BJ (cell line): Measurements from ENCODE around the gene PIP5K1C. TPM values are rescaled to one million over a fixed set of nuclear protein-coding genes. Genes with fewer than 3 reads are reported as not detected.

Experiments
- CTCF ChIA-PET: fragments of 350-600 bp; formaldehyde crosslinking; extraction: SDS; loops from one replicate; lab custom pipeline; 2021; ENCODE audit warnings: antibody characterized with exemption, inconsistent platforms; lab: Yijun Ruan, JAX
- POLR2A ChIA-PET: fragments of 300-600 bp; sonication (Branson Sonifier 250); formaldehyde crosslinking; extraction: SDS; loops from one replicate; lab custom pipeline; 2021; ENCODE audit warnings: antibody characterized with exemption; lab: Charles Lee
- DNase-seq: peaks from one replicate; pipeline ENCODE4 v3.0.0-alpha.2; 2011; ENCODE audit warnings: low read depth
- H3K27me3 ChIP-seq: 2 replicates; pipeline ENCODE4 v1.6.0; 2011; ENCODE audit warnings: low read length; ENCODE audit not compliant: control insufficient read depth, insufficient read depth
- H3K36me3 ChIP-seq: 2 replicates; pipeline ENCODE4 v1.5.1; 2011; ENCODE audit warnings: low read length; ENCODE audit not compliant: control insufficient read depth, insufficient read depth
- H3K4me3 ChIP-seq: 2 replicates; pipeline ENCODE4 v1.5.1; 2011; ENCODE audit warnings: low read depth, mild to moderate bottlenecking, control low read depth, low read length
- polyA plus RNA-seq: library from polyadenylated mRNA; depleted of rRNA; stranded (reverse); fragments of >200 nt; gene quantifications from 2 replicates; pipeline ENCODE4 v1.2.3, GENCODE V29; 2011
- TF ChIP-seq, protein P1 (sequence below): IDR thresholded peaks from 2 replicates; pipeline ENCODE4 v1.5.1; 2011; ENCODE audit warnings: low read depth, mild to moderate bottlenecking, control low read depth, inconsistent platforms, low read length, moderate library complexity; ENCODE audit not compliant: insufficient read depth

PIP5K1C gene
- polyA plus RNA-seq, 1 experiment: 35.3 TPM

DNA sequence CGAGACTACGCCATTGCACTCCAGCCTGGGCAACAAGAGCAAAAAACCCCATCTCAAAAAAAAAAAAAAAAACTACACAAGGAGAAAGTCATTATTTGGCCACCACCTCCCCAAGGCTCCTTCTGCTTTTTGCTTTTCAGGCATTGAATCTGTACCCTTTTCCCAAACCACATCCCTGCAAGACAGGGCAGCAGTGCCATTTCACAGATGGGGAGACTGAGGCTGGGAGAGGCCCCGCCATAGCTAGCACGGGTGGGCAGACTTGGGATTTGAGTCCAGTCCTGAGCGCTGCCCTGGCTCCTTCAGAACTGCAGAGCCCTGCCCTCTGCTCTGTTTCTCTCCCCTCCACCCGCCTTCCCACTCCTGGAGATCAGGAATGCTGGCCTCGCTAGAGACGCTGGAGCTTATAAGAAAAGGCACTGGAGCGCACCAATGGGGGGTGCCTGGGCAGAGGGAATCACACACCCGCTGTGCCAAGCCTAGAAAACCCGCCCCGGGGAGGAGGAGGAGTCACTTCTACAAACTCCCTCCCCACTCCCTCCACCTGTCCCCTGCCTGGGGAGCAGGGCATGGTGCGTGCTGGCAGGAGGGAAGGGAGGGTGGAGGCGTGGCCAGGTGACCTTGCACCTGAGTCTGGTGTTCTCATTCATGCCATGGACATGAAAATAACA is 25.5 kb upstream of the PIP5K1C start:
- Histone ChIP-seq H3K36me3 (no peaks in the 10 kb centered on the region), H3K27me3 (peaks cover 19% of the 10 kb centered on the region), H3K4me3 (no peak overlapping the region)
- POLR2A ChIA-PET: interaction anchor here (0.6 kb wide), 1 partner anchor 9 kb away, joined by 9 read pairs; no protein-coding TSS in a partner anchor
- TF ChIP-seq, protein P1, sequence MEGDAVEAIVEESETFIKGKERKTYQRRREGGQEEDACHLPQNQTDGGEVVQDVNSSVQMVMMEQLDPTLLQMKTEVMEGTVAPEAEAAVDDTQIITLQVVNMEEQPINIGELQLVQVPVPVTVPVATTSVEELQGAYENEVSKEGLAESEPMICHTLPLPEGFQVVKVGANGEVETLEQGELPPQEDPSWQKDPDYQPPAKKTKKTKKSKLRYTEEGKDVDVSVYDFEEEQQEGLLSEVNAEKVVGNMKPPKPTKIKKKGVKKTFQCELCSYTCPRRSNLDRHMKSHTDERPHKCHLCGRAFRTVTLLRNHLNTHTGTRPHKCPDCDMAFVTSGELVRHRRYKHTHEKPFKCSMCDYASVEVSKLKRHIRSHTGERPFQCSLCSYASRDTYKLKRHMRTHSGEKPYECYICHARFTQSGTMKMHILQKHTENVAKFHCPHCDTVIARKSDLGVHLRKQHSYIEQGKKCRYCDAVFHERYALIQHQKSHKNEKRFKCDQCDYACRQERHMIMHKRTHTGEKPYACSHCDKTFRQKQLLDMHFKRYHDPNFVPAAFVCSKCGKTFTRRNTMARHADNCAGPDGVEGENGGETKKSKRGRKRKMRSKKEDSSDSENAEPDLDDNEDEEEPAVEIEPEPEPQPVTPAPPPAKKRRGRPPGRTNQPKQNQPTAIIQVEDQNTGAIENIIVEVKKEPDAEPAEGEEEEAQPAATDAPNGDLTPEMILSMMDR: no peak
- CTCF ChIA-PET: no interaction called here
- DNase-seq: no peak

DNA sequence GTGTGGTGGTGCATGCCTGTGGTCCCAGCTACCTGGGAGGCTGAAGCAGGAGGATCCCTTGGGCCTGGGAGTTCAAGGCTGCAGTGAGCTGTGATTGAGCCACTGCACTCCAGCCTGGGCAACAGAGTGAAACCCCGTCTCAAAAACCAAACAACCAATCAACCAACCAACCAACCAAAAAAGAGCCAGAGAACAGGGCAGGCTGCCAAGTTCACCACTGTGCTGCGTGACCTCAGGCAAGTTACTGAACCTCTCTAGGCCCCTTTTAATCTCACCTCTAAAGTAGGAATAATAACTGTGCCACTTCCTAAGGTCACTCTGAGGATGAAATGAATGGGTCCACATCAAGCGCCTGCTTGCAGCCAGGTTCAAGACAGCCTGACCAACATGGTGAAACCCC is 24.9 kb upstream of the PIP5K1C start:
- H3K4me3 ChIP-seq: no peak overlapping the region
- ChIA-PET CTCF (no interaction called here), POLR2A (no interaction called here)
- H3K36me3 ChIP-seq: no peaks in the 10 kb centered on the region
- TF ChIP-seq, protein P1: no peak
- DNase-seq: no peak
- peaks cover 19% of the 10 kb centered on the region for H3K27me3 ChIP-seq

DNA sequence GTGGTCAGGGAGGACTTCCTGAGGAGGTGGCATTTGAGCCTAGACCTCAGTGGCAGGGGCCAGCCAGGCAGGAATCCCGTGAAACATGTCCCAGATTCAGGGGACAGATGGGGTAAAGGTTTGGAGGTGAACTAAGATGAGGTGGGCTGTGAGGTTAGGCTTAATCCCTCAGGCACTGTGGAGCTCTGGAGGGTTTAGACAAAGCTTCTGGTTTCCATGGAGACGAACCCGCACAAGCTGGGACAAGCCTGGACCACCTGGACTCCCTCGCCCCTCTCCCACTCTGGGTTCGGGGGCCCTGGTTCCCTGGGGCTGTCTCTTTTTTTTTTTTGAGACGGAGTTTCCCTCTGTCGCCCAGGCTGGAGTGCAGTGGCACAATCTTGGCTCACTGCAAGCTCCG is 23.6 kb upstream of the PIP5K1C start:
- CTCF ChIA-PET: no interaction called here
- DNase-seq: no peak
- TF ChIP-seq, protein P1: no peak
- H3K36me3 ChIP-seq: no peaks in the 10 kb centered on the region
- peaks cover 20% of the 10 kb centered on the region for H3K27me3 ChIP-seq
- POLR2A ChIA-PET: no interaction called here
- H3K4me3 ChIP-seq: no peak overlapping the region

DNA sequence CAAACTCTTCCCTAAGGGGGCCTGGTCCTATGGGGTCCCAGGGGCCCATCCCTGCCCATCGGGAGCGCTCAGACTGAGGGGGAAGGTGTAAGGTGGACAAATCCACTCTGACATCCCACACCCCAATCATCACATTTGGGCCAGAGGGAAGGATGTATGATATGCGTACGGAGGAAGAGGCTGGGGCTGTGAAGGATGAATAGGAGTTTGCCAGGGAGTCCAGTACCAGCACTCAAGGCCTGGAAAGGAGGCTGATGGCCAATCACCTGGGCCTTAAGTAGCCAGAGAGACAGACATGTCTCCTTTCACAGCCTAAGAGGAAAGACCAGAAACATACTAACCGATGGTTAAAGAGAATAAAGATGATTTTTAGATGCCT is 22.8 kb upstream of the PIP5K1C start:
- DNase-seq: no peak
- no peak overlapping the region for H3K4me3 ChIP-seq
- TF ChIP-seq, protein P1: no peak
- H3K27me3 ChIP-seq: peaks cover 20% of the 10 kb centered on the region
- no peaks in the 10 kb centered on the region for H3K36me3 ChIP-seq
- ChIA-PET POLR2A (no interaction called here), CTCF (no interaction called here)

DNA sequence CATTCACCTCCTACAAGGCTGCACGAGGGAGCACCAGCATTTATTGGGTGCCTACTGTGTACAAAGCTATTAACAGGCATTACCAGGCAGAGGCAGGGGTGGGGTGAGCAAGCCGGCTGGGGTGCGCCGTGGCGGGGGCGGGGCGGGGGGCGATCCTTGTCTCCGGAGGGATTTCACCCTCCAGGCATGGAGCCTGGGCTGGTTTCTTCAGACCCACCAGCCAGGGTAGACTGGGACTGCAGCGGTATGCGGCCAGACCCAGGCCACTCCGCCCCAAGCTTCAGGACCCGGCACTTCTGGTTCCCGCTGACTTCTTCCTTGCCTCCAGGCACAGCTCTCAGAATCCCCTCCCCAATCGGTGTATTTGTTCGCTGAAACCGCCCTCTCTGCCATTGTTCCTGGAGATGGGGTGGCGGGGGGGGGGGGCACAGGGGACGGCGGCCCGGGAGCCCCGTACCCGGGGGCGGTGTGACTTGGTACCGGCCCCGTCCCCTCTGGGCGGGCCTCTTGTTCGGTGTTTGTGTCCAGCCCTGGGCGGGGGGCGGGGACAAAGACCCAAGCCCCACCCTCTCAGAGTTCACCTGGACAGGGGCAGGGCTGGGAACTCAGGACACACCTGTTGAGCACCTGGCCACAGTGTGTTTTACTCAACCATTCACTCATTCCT is 22.3 kb upstream of the PIP5K1C start:
- TF ChIP-seq, protein P1: no peak
- Histone ChIP-seq H3K36me3 (no peaks in the 10 kb centered on the region), H3K27me3 (peaks cover 20% of the 10 kb centered on the region), H3K4me3 (no peak overlapping the region)
- DNase-seq: no peak
- ChIA-PET CTCF (no interaction called here), POLR2A (no interaction called here)
